GM19395 (cell line): ENCODE data around the gene TM4SF5.

ENCODE experiments used
- ATAC-seq: cut with Tn5 transposase; IDR thresholded peaks from one replicate; pipeline ENCODE4 v1.9.1; 2021; ENCODE audit warnings: mild to moderate bottlenecking, moderate library complexity; ENCODE audit not compliant: unreplicated experiment

Gene TM4SF5

GRCh38 chr17:4788807-4789700, 17.4 kb downstream of the TM4SF5 start, which contains the start of gene GLTPD2:
Gene GLTPD2 (plus strand): TSS chr17:4788964. CDS start chr17:4789012, 48 bp downstream.
- no peak for ATAC-seq

- no peak for ATAC-seq
Measured at GRCh38 chr17:4789701-4789950, 17.9 kb downstream of the TM4SF5 start.

- ATAC-seq: peak; percentile 84
Measured at GRCh38 chr17:4789951-4790704, 18.4 kb downstream of the TM4SF5 start.

GRCh38 chr17:4790705-4791088, 19.0 kb downstream of the TM4SF5 start:
- no peak for ATAC-seq

- ATAC-seq: no peak
Measured at GRCh38 chr17:4795168-4795567, 23.5 kb downstream of the TM4SF5 start.

GRCh38 chr17:4796552-4796920, 24.9 kb downstream of the TM4SF5 start:
- no peak for ATAC-seq

GRCh38 chr17:4800462-4801196, 28.9 kb downstream of the TM4SF5 start:
- no peak for ATAC-seq

GRCh38 chr17:4802228-4802627, 30.5 kb downstream of the TM4SF5 start, which contains the start of gene C17orf114:
Gene C17orf114 (minus strand): TSS chr17:4802328.
- ATAC-seq: no peak

- ATAC-seq: no peak
Measured at GRCh38 chr17:4806456-4806776, 34.7 kb downstream of the TM4SF5 start.

- peak; percentile 85 for ATAC-seq
Measured at GRCh38 chr17:4806777-4807604, 35.3 kb downstream of the TM4SF5 start, which contains the start of gene PLD2. Gene PLD2 (plus strand): TSS chr17:4807152. CDS start chr17:4807773, 621 bp downstream.

- ATAC-seq: no peak
Measured at GRCh38 chr17:4807605-4808377, 36.1 kb downstream of the TM4SF5 start.

- no peak for ATAC-seq
Measured at GRCh38 chr17:4808378-4808767, 36.7 kb downstream of the TM4SF5 start.

GRCh38 chr17:4810696-4811290, 39.1 kb downstream of the TM4SF5 start:
- no peak for ATAC-seq

GRCh38 chr17:4811471-4811870, 39.8 kb downstream of the TM4SF5 start:
- ATAC-seq: no peak

GRCh38 chr17:4812690-4813089, 41.0 kb downstream of the TM4SF5 start:
- ATAC-seq: no peak

- ATAC-seq: no peak
Measured at GRCh38 chr17:4815043-4815675, 43.5 kb downstream of the TM4SF5 start.

GRCh38 chr17:4816826-4817225, 45.1 kb downstream of the TM4SF5 start:
- ATAC-seq: no peak

- no peak for ATAC-seq
Measured at GRCh38 chr17:4818276-4818675, 46.6 kb downstream of the TM4SF5 start.

GRCh38 chr17:4822835-4823234, 51.1 kb downstream of the TM4SF5 start:
- no peak for ATAC-seq
